Activated CD8-positive, alpha-beta T cell treated with anti-CD3 and anti-CD28 coated beads for 36 hours (primary cell): Measurements from ENCODE around the gene TFAP2E. TPM values are rescaled to one million over a fixed set of nuclear protein-coding genes. Genes with fewer than 3 reads are reported as not detected.

ENCODE experiments used
- ATAC-seq: fragments of 200-7000 bp; cut with Tn5 transposase; one replicate; pipeline ENCODE4 v1.10.0; 2021; ENCODE audit warnings: mild to moderate bottlenecking, moderate library complexity
- CTCF ChIA-PET: fragments of 350-600 bp; sonication (Branson Sonifier 250); formaldehyde crosslinking; loops from one replicate; lab custom pipeline; 2021; ENCODE audit warnings: antibody characterized with exemption; lab: Charles Lee
- POLR2A ChIA-PET: fragments of 350-600 bp; sonication (Branson Sonifier 250); formaldehyde crosslinking; loops from one replicate; lab custom pipeline; 2021; ENCODE audit warnings: antibody characterized with exemption; lab: Charles Lee
- DNase-seq: peaks from one replicate; pipeline ENCODE4 v3.0.0-alpha.2; 2020
- H3K27ac Mint-ChIP-seq: one replicate; pipeline ENCODE4 v1.8.0; 2021; ENCODE audit warnings: mild to moderate bottlenecking, mixed read lengths
- H3K27me3 Mint-ChIP-seq: one replicate; pipeline ENCODE4 v1.8.0; 2021; ENCODE audit warnings: mixed read lengths
- H3K36me3 Mint-ChIP-seq: one replicate; pipeline ENCODE4 v1.8.0; 2021; ENCODE audit warnings: low read depth, mixed read lengths
- H3K4me1 Mint-ChIP-seq: one replicate; pipeline ENCODE4 v1.8.0; 2021; ENCODE audit warnings: low read depth, mixed read lengths
- H3K4me3 Mint-ChIP-seq: one replicate; pipeline ENCODE4 v1.8.0; 2021; ENCODE audit warnings: mild to moderate bottlenecking, moderate library complexity, mixed read lengths
- H3K9me3 Mint-ChIP-seq: one replicate; pipeline ENCODE4 v1.8.0; 2021; ENCODE audit warnings: mixed read lengths
- CTCF ChIP-seq: fragments of 200-600 bp; IDR thresholded peaks from one replicate; pipeline ENCODE4 v1.8.0; 2022; ENCODE audit warnings: antibody characterized with exemption, mild to moderate bottlenecking
- intact Hi-C: fragments of 100-400 bp; cut with micrococcal nuclease; formaldehyde crosslinking; loops from one replicate; pipeline ENCODE4 v1.10.0; 2022
- total RNA-seq, 2 experiments: library from RNA; stranded (reverse); gene quantifications; one replicate each; pipeline ENCODE4 v1.2.3, GENCODE V29; 2021

The TFAP2E gene
- total RNA-seq, 2 experiments from 2014 or later, result 0.56 to 0.58 TPM

- intact Hi-C loops, result no loop called here
- no peak overlapping the region for H3K4me3 Mint-ChIP-seq
- peaks cover 15% of the 10 kb centered on the region for H3K36me3 Mint-ChIP-seq
- no peak for DNase-seq
- ChIA-PET CTCF (interaction anchor here (1.9 kb wide), 1 partner anchor 47 kb away, joined by 5 read pairs; no protein-coding TSS in a partner anchor), POLR2A (interaction anchor here (1.1 kb wide), 1 partner anchor 9 kb away, joined by 3 read pairs; no protein-coding TSS in a partner anchor)
- ATAC-seq, result no peak
- no peak for TF ChIP-seq CTCF
- peaks cover 8% of the 10 kb centered on the region for H3K4me1 Mint-ChIP-seq
- no peaks in the 10 kb centered on the region for H3K27me3 Mint-ChIP-seq
- no peak overlapping the region for H3K27ac Mint-ChIP-seq
- no peaks in the 10 kb centered on the region for H3K9me3 Mint-ChIP-seq
Measured at GRCh38 chr1:35615440-35615839, 42.3 kb downstream of the TFAP2E start.

DNA sequence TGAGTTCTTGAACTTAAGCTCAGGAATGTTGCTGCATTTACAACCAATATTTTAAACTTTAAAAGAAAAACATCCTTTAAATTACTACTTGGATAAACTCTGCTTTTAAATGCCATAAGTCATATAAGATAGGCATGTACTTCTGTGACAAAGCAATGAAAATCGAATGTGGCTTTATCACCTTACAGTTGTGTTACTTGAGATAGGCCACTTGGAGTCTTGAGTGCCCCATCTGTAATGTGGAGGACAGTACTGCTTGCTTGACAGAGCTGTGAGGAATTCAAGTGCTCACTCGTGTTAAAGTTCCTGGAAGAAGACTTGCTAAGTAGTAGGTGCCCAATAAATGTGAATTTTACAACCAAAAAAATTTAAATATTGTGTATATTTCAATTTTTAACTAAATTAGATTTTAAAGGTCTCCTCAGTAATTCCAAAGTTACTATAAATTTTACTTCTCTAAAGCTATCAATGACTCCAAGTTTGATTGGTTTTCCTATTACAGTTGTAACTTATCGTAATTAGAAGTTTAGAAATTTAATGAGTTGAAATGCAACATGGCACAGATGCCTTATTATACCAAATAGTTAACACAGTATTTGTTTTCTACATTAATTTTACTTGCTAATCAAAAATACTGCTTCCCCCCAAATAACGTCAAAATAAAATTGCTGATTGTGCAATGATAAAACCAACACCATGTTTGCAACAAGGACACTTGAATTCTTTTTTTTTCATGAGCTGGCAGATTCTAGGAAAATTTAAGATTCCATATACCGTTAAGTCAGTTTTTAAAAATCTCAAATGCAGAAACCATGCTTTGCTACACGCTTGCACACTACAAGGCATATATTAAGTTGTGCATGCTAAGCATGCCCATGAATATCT, 46.4 kb downstream of the TFAP2E start:
- H3K9me3 Mint-ChIP-seq, result no peaks in the 10 kb centered on the region
- H3K36me3 Mint-ChIP-seq, result peaks cover 26% of the 10 kb centered on the region
- H3K27ac Mint-ChIP-seq, result no peak overlapping the region
- intact Hi-C loops, result no loop called here
- CTCF ChIA-PET, result interaction anchor here (0.8 to 1.5 kb wide), 5 partner anchors 12 to 264 kb away, joined by 3 to 4 read pairs (median 3); partner anchors contain the start of gene AGO1
- POLR2A ChIA-PET, result interaction anchor here (0.6 kb wide), 1 partner anchor 147 kb away, joined by 3 read pairs; no protein-coding TSS in a partner anchor
- ATAC-seq (no peak), DNase-seq (no peak)
- no peak overlapping the region for H3K4me3 Mint-ChIP-seq
- no peaks in the 10 kb centered on the region for H3K27me3 Mint-ChIP-seq
- H3K4me1 Mint-ChIP-seq, result peaks cover 10% of the 10 kb centered on the region
- TF ChIP-seq CTCF, result no peak

GRCh38 chr1:35622510-35623178, 49.5 kb downstream of the TFAP2E start:
- no peak for DNase-seq
- no peak for TF ChIP-seq CTCF
- Mint-ChIP-seq H3K4me3 (no peak overlapping the region), H3K27ac (no peak overlapping the region), H3K9me3 (no peaks in the 10 kb centered on the region), H3K27me3 (no peaks in the 10 kb centered on the region), H3K4me1 (peaks cover 3% of the 10 kb centered on the region), H3K36me3 (peaks cover 28% of the 10 kb centered on the region)
- ChIA-PET POLR2A (interaction anchor here (1.2 to 1.6 kb wide), 2 partner anchors 11 to 19 kb away, joined by 6 to 7 read pairs; no protein-coding TSS in a partner anchor), CTCF (no interaction called here)
- ATAC-seq, result no peak
- intact Hi-C loops, result no loop called here

DNA sequence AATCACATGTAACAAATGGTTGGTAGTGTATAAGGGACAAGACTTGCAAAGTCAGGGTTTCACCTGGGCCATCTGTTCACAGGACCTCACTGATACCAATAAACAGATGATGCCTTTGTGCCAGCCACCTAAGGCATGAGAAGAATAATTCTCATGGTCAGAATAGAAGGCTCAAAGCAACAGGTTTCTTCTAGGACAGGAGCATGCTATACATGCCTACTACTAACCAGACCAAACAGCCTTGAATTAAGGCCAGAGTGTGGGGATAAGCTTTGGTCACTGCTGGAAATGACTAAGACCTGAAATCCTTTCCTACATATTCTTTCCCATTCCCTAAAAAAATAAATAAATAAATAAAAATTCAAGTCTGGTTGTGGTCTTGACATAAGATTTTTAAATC, 50.7 kb downstream of the TFAP2E start:
- DNase-seq (no peak), ATAC-seq (no peak)
- POLR2A ChIA-PET, result interaction anchor here (1.2 to 1.6 kb wide), 2 partner anchors 10 to 20 kb away, joined by 6 to 7 read pairs; no protein-coding TSS in a partner anchor
- CTCF ChIA-PET, result interaction anchor here (1.2 kb wide), 1 partner anchor 21 kb away, joined by 3 read pairs; no protein-coding TSS in a partner anchor
- no peaks in the 10 kb centered on the region for H3K27me3 Mint-ChIP-seq
- H3K27ac Mint-ChIP-seq, result no peak overlapping the region
- peaks cover 26% of the 10 kb centered on the region for H3K36me3 Mint-ChIP-seq
- H3K4me3 Mint-ChIP-seq, result no peak overlapping the region
- intact Hi-C loops, result no loop called here
- H3K4me1 Mint-ChIP-seq, result peaks cover 5% of the 10 kb centered on the region
- no peaks in the 10 kb centered on the region for H3K9me3 Mint-ChIP-seq
- TF ChIP-seq CTCF, result no peak
